Motor neuron (in vitro differentiated cells): ENCODE data around the gene SLC35A1. TPM values are rescaled to one million over a fixed set of nuclear protein-coding genes. Genes with fewer than 3 reads are reported as not detected.
"Not testable (repeated sequence)": the region's sequence is repeated elsewhere in the genome, so short reads cannot be mapped to it uniquely, and the experiment has no call there.

Experiments used
- ATAC-seq, 8 experiments: fragments of 200-7000 bp; cut with Tn5 transposase; replicated peaks in 6 of 8; 2 replicates each; pipeline ENCODE4 v1.8.0; 2021; ENCODE audit warnings: mild to moderate bottlenecking in 8 of 8, moderate library complexity in 8 of 8
- H3K27ac ChIP-seq, 2 donors: fragments of 250-450 bp; sonication (Bioruptor Pico); 2 replicates each; pipeline ENCODE4 v1.9.0; 2021; ENCODE audit warnings: antibody characterized with exemption in 2 of 2, mild to moderate bottlenecking in 2 of 2, moderate library complexity in 1 of 2
- H3K4me1 ChIP-seq, 2 donors: fragments of 250-450 bp; sonication (Bioruptor Pico); replicated peaks in 1 of 2; 2 replicates each; pipeline ENCODE4 v1.6.1; 2021; ENCODE audit warnings: antibody characterized with exemption in 2 of 2, mild to moderate bottlenecking in 2 of 2, moderate library complexity in 1 of 2
- H3K4me3 ChIP-seq, 5 donors: fragments of 250-450 bp; sonication (Bioruptor Pico); 2 replicates each; pipeline ENCODE4 v1.9.0; 2021; ENCODE audit warnings: antibody characterized with exemption in 5 of 5, mild to moderate bottlenecking in 5 of 5, moderate library complexity in 4 of 5
- WGBS, 10 experiments: fragments of 450-650 bp; shearing (Covaris generic); methylation state at CpG; one replicate each; pipeline ENCODE4 v1.0.0; 2022; 5-methylcytosine and 5-hydroxymethylcytosine counted together
- in situ Hi-C, 9 experiments: fragments of 400-800 bp; cut with MboI; loops; one replicate each; pipeline ENCODE4 v1.15.0; 2021; ENCODE audit warnings: low sequenced_read_pairs in 9 of 9, low pct_unique_long_range_greater_than_20kb in 2 of 9; ENCODE audit not compliant: unreplicated experiment in 9 of 9
- total RNA-seq, 8 experiments: library from RNA; unstranded; fragments of 300-600 nt; gene quantifications; 2 replicates each; pipeline versions ENCODE4 v1.2.3 to v1.2.4, GENCODE V29; 2022

SLC35A1 gene
- total RNA-seq, 8 experiments from 2014 or later: 12.7 to 31.4 (median 21.8) TPM

- Histone ChIP-seq H3K27ac (no peak overlapping the region), H3K4me1 (no peaks in the 10 kb centered on the region), H3K4me3 (no peak overlapping the region)
- WGBS, 10 experiments: 68 to 100% (median 91%) methylated on average over 1 to 4 of the region's 4 CpGs
- ATAC-seq: no peak
- in situ Hi-C loops: no loop called here
Observed at GRCh38 chr6:87487555-87487954, 14.8 kb downstream of the SLC35A1 start.

GRCh38 chr6:87489326-87489725 lies 16.6 kb downstream of the SLC35A1 start:
- 38 to 100% (median 93%) methylated on average over 1 to 7 of the region's 8 CpGs; no CpG with 5 or more reads in 2 of the 10 experiments for WGBS, 10 experiments
- ATAC-seq: not testable (repeated sequence)

DNA sequence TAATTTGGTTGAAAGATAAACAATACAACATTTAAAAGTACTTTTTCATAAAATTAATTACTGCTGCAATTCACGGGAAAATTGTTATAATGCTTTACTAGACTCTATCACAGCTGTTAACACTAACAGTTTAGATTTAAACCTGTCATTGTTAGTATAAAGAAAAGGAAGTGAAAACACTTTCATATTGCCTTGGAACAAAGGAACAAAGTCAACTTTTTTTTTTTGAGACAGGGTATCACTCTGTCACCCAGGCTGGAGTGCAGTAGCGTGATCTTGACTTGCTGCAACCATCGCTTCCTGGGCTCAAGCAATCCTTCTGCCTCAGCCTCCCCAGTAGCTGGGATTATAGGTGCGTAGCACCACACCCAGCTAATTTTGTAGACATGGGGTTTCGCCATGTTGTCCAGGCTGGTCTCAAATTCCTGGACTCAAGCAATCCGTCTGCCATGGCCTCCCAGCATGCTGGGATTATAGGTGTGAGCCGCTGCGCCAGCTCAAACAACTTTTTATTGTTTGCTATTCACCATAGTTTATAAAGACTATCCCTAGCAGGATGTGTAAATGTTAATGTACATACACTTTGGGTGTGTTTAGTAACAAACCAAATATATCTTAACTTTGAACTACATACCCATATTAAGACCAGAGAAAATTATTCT lies 22.1 kb downstream of the SLC35A1 start:
- WGBS, 10 experiments: 90 to 100% (median 99%) methylated on average over 1 to 7 of the region's 8 CpGs
- Histone ChIP-seq H3K27ac (no peak overlapping the region), H3K4me1 (no peaks in the 10 kb centered on the region), H3K4me3 (no peak overlapping the region)
- in situ Hi-C loops: no loop called here
- no peak for ATAC-seq

More at GRCh38 chr6:87489326-87489725, 16.6 kb downstream of the SLC35A1 start:
- H3K4me1 ChIP-seq, in situ Hi-C loops, H3K4me3 ChIP-seq, H3K27ac ChIP-seq: not testable (repeated sequence)

- in situ Hi-C loops: no loop called here
- ATAC-seq: no peak
- Histone ChIP-seq H3K27ac (no peak overlapping the region), H3K4me3 (no peak overlapping the region), H3K4me1 (no peaks in the 10 kb centered on the region)
Observed at GRCh38 chr6:87498048-87498447, 25.3 kb downstream of the SLC35A1 start.

DNA sequence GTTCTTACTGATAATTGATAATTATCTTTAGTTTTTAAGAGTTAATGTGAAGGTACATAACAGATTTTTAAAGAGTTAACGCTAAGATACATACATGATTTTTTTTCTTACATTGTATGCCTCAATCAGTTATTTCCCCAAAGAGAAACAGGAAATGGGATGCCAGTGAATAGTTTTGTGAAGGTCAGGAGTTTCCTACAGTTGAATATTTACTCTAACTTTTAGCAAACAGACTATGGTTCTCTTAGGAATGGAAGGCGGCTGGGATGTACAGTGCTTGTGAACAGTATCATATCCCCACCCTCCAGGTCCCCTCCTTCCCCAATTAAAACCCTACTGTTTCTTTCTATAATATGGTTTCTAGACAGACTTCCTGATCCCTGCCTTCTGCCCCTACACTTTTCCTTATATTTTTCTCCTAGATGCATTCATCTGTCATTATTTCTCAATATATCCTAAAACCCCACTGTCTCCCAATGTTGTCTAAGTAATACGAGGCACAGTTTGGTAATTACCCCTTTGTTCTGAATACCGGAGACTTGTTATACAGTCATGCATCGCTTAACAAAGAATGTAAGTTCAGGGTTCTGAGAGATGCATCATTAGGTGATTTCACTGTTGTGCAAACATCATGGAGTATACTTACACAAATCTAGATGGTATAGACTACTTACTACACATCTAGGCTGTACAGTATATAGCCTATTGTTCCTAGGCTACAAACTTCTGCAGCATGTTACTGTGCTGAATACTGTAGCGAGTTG lies 29.2 kb downstream of the SLC35A1 start:
- H3K4me1 ChIP-seq: no peaks in the 10 kb centered on the region
- whole genome bisulfite sequencing, 10 experiments: 84 to 100% (median 99%) methylated on average over 1 to 6 of the region's 6 CpGs
- no peak for ATAC-seq
- H3K4me3 ChIP-seq: no peak overlapping the region
- no peak overlapping the region for H3K27ac ChIP-seq
- in situ Hi-C loops: no loop called here

- in situ Hi-C loops: no loop called here
- H3K4me3 ChIP-seq: no peak overlapping the region
- peak in 2 of 8 experiments; percentile 50 to 88 for ATAC-seq
- no peak overlapping the region for H3K27ac ChIP-seq
- H3K4me1 ChIP-seq: no peaks in the 10 kb centered on the region
- 38 to 100% (median 90%) methylated on average over 1 of the region's 1 CpG for WGBS, 10 experiments
Observed at GRCh38 chr6:87504441-87504840, 31.7 kb downstream of the SLC35A1 start.

GRCh38 chr6:87514831-87515230 lies 42.1 kb downstream of the SLC35A1 start:
- H3K27ac ChIP-seq: no peak overlapping the region
- WGBS, 10 experiments: 67 to 100% (median 100%) methylated on average over 1 to 2 of the region's 2 CpGs; no CpG with 5 or more reads in 1 of the 10 experiments
- ATAC-seq: no peak
- in situ Hi-C loops: no loop called here
- H3K4me1 ChIP-seq: no peaks in the 10 kb centered on the region
- H3K4me3 ChIP-seq: no peak overlapping the region

DNA sequence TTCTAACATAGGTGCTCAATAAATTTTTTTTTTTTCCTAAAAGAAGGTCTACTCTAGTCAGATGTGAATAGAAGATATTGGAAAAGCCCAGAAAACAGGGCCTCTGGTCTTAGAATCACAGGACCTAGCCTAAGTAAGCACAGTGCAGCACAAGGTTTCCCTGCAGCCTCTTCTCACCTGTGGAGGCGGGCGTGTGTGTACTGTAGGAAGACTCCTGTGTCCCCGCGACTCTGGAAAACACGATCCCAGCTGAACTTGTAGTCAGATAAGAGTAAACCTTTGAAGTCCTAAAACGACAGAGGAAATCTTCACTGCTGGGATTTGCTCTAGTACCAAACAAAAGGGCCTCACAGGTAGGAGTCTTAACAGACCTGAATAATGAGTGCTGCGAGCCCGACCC lies 45.7 kb downstream of the SLC35A1 start:
- 33 to 100% (median 98%) methylated on average over 1 to 8 of the region's 8 CpGs; no CpG with 5 or more reads in 1 of the 10 experiments for WGBS, 10 experiments
- ATAC-seq: no peak
- in situ Hi-C loops: no loop called here
- Histone ChIP-seq H3K4me1 (no peaks in the 10 kb centered on the region), H3K27ac (no peak overlapping the region), H3K4me3 (no peak overlapping the region)

GRCh38 chr6:87522686-87523085 lies 49.9 kb downstream of the SLC35A1 start:
- Histone ChIP-seq H3K27ac (no peak overlapping the region), H3K4me3 (no peak overlapping the region), H3K4me1 (no peaks in the 10 kb centered on the region)
- 80 to 100% (median 94%) methylated on average over 2 to 3 of the region's 3 CpGs; no CpG with 5 or more reads in 2 of the 10 experiments for WGBS, 10 experiments
- in situ Hi-C loops: no loop called here
- ATAC-seq: no peak

DNA sequence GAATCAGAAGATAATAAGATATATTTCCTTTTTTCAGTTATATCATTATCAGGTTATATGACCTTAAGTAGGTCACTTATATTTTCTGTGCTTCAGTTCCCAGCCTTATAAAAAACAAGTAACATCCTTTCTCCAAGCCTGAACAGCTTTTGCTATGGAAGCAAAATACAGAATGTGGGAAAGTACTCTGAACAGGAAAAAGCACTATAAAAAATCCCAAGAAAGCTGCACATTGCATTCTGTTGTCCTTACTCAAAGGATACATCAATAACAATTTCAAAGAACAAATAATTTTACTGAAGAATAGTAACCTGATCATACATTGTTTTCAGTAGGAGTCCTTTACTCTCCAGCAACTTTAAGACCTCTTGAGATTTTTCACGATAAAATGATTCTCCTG lies 56.4 kb downstream of the SLC35A1 start:
- 75 to 100% (median 100%) methylated on average over 1 of the region's 1 CpG; no CpG with 5 or more reads in 1 of the 10 experiments for WGBS, 10 experiments
- in situ Hi-C loops: no loop called here
- Histone ChIP-seq H3K27ac (no peak overlapping the region), H3K4me3 (no peak overlapping the region), H3K4me1 (no peaks in the 10 kb centered on the region)
- ATAC-seq: no peak

GRCh38 chr6:87534377-87535047 lies 61.7 kb downstream of the SLC35A1 start:
- 100% methylated on average over 1 to 2 of the region's 2 CpGs; no CpG with 5 or more reads in 6 of the 10 experiments for WGBS, 10 experiments
- Histone ChIP-seq H3K4me1 (no peaks in the 10 kb centered on the region), H3K4me3 (no peak overlapping the region), H3K27ac (no peak overlapping the region)
- no peak for ATAC-seq
- in situ Hi-C loops: no loop called here

GRCh38 chr6:87538510-87539260 lies 65.9 kb downstream of the SLC35A1 start:
- in situ Hi-C loops: no loop called here
- Histone ChIP-seq H3K4me3 (no peak overlapping the region), H3K4me1 (no peaks in the 10 kb centered on the region), H3K27ac (no peak overlapping the region)
- no peak for ATAC-seq
- 83 to 100% (median 100%) methylated on average over 1 of the region's 1 CpG; no CpG with 5 or more reads in 1 of the 10 experiments for WGBS, 10 experiments

DNA sequence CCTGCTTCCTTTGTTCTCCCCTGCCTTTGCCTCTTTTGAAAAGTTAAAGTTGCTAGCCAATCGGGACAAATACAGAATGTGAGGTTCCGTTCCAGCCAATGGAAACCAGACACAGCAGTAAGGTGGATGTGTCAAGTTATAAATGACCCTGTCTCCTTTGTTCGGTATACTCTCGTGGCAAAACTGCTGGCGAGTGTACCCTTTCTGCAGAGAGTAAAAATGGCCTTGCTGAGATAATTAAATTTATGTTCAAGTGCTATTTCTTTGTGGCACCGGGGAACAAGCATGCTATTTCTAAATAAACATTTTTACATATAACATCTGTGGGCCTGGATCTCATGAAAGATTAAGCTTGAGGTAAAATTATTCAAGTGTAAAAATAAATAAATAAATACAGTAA lies 66.8 kb downstream of the SLC35A1 start:
- no peaks in the 10 kb centered on the region for H3K4me1 ChIP-seq
- 40 to 100% (median 90%) methylated on average over 1 to 6 of the region's 6 CpGs for WGBS, 10 experiments
- in situ Hi-C loops: no loop called here
- no peak for ATAC-seq
- H3K27ac ChIP-seq: no peak overlapping the region
- no peak overlapping the region for H3K4me3 ChIP-seq
